ENCODE results near the gene ARFGAP3.
A peak's percentile ranks its signal among the peaks of the same experiment; 100 is the strongest.

Gene ARFGAP3

DNA sequence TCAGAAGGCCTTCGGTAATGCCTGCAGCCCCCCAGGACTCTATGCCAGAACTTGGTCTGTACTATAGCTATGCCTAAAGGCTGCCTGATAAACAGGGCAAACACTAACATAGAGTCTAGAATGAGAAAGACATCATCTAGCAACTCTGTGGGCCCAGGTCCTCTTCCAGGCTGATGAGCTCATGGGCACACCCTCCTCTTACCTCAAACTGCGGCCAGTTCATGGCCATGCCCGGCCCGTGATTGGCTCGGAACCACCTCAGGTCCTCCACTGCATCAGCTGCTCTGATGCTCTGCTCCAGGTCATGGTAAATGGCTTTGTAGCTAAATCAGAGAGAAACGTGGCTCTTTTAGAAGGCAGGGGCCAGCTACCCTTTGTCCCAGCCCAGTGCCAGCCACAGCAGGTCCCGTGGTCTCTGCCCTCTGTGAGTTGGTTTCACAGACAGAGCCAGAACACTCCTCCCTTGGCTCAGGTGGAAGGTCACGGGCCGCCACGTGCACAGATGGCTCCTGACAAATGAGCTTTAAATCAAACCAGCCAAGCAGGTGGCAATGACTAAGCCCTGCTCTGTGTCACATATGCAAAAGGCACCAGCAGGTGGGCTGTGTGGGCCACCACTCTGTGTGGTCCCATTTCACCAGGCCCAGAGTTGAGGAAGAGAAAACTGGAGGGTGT lies 25.0 kb upstream of the ARFGAP3 start:
- no peak overlapping the region for H3K4me2 ChIP-seq (ENCODE audit: insufficient read depth, low read length)
- DNase-seq (no peak), ATAC-seq (ENCODE audit: insufficient read depth, low read depth) (no peak)
- no peaks in the 10 kb centered on the region for H3K27me3 ChIP-seq (ENCODE audit: insufficient read depth, low read length, poor library complexity)
- no peaks in the 10 kb centered on the region for H3K79me2 ChIP-seq (ENCODE audit: insufficient read depth, low read length)
- H4K20me1 ChIP-seq (ENCODE audit: insufficient read depth, low read length), result peaks cover 15% of the 10 kb centered on the region
- no peak overlapping the region for H3K27ac ChIP-seq (ENCODE audit: low read length)
- H3K4me3 ChIP-seq (ENCODE audit: low read depth in 1 of 2, low read length in 2 of 2), result no peak overlapping the region
- no peak for TF ChIP-seq EZH2 (IDR thresholded peaks at IDR 0.05; ENCODE audit: borderline replicate concordance, low read depth, low read length, severe bottlenecking)
- TF ChIP-seq, protein P1, sequence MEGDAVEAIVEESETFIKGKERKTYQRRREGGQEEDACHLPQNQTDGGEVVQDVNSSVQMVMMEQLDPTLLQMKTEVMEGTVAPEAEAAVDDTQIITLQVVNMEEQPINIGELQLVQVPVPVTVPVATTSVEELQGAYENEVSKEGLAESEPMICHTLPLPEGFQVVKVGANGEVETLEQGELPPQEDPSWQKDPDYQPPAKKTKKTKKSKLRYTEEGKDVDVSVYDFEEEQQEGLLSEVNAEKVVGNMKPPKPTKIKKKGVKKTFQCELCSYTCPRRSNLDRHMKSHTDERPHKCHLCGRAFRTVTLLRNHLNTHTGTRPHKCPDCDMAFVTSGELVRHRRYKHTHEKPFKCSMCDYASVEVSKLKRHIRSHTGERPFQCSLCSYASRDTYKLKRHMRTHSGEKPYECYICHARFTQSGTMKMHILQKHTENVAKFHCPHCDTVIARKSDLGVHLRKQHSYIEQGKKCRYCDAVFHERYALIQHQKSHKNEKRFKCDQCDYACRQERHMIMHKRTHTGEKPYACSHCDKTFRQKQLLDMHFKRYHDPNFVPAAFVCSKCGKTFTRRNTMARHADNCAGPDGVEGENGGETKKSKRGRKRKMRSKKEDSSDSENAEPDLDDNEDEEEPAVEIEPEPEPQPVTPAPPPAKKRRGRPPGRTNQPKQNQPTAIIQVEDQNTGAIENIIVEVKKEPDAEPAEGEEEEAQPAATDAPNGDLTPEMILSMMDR (IDR thresholded peaks at IDR 0.05; ENCODE audit: borderline replicate concordance, extremely low read depth, low read length, poor library complexity, severe bottlenecking), result no peak
- no peak overlapping the region for H3K9ac ChIP-seq (ENCODE audit: low read depth, low read length)
- H3K36me3 ChIP-seq (ENCODE audit: insufficient read depth, low read length), result peaks cover 96% of the 10 kb centered on the region
- no peaks in the 10 kb centered on the region for H3K9me3 ChIP-seq (ENCODE audit: insufficient read depth, low read length, severe bottlenecking)
- H3K4me1 ChIP-seq (ENCODE audit: insufficient read depth, low read length), result no peaks in the 10 kb centered on the region
- H2AFZ ChIP-seq (ENCODE audit: low read depth, low read length), result no peak overlapping the region

DNA sequence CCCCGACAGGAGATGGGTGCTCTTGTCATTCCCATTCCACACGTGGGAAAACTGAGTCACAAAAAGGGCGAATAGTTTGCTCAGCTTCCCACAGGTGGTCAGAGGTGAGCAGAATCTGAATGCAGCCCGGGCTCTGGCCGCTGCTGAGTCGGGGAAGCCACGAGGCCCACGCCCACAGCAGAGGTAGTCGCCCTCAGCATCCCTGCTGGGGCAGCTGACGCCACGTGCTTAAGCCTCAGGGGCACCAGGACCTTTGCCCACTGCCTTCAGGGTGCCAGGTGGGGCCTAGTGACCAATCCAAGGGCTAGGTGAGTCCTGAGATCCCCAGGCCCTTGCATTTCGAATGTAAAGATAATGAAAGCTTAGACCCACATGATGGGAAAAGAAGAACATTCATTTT lies 24.2 kb upstream of the ARFGAP3 start:
- TF ChIP-seq, protein P1 (IDR thresholded peaks at IDR 0.05; ENCODE audit: borderline replicate concordance, extremely low read depth, low read length, poor library complexity, severe bottlenecking), result no peak
- no peak for TF ChIP-seq EZH2 (IDR thresholded peaks at IDR 0.05; ENCODE audit: borderline replicate concordance, low read depth, low read length, severe bottlenecking)
- Histone ChIP-seq H3K27me3 (ENCODE audit: insufficient read depth, low read length, poor library complexity) (no peaks in the 10 kb centered on the region), H4K20me1 (ENCODE audit: insufficient read depth, low read length) (peaks cover 17% of the 10 kb centered on the region), H3K79me2 (ENCODE audit: insufficient read depth, low read length) (no peaks in the 10 kb centered on the region), H3K4me1 (ENCODE audit: insufficient read depth, low read length) (no peaks in the 10 kb centered on the region), H3K4me3 (ENCODE audit: low read depth in 1 of 2, low read length in 2 of 2) (no peak overlapping the region), H3K9me3 (ENCODE audit: insufficient read depth, low read length, severe bottlenecking) (no peaks in the 10 kb centered on the region), H3K36me3 (ENCODE audit: insufficient read depth, low read length) (peaks cover 96% of the 10 kb centered on the region), H3K9ac (ENCODE audit: low read depth, low read length) (no peak overlapping the region), H2AFZ (ENCODE audit: low read depth, low read length) (no peak overlapping the region), H3K27ac (ENCODE audit: low read length) (no peak overlapping the region), H3K4me2 (ENCODE audit: insufficient read depth, low read length) (no peak overlapping the region)
- no peak for ATAC-seq (ENCODE audit: insufficient read depth, low read depth)
- no peak for DNase-seq

DNA sequence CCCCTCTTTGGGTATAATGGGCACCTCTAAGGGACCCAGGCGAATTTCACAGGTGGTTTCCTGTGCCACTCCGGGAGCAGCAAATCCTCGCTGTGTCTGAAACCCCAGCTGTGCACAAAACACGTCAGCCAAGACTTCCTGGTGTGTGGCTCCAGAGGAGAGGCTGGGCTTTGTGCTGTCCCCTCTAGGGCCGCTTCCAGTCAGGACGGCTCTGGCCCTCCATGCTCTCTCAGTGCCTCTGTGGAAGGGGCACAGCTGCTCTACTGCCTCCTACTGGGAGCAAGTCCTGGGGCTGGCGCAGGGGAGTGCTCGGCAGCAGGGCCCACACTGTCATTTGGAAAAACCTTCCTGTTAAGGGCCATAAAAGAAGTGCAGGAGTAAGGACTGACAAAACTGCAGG lies 23.7 kb upstream of the ARFGAP3 start:
- no peak for ATAC-seq (ENCODE audit: insufficient read depth, low read depth)
- H3K27ac ChIP-seq (ENCODE audit: low read length), result no peak overlapping the region
- H3K36me3 ChIP-seq (ENCODE audit: insufficient read depth, low read length), result peaks cover 98% of the 10 kb centered on the region

More for the DNA sequence above, 23.7 kb upstream of the ARFGAP3 start:
- no peaks in the 10 kb centered on the region for H3K4me1 ChIP-seq (ENCODE audit: insufficient read depth, low read length)
- no peaks in the 10 kb centered on the region for H3K9me3 ChIP-seq (ENCODE audit: insufficient read depth, low read length, severe bottlenecking)
- TF ChIP-seq, protein P1 (IDR thresholded peaks at IDR 0.05; ENCODE audit: borderline replicate concordance, extremely low read depth, low read length, poor library complexity, severe bottlenecking), result peak; percentile 26
- no peak for TF ChIP-seq EZH2 (IDR thresholded peaks at IDR 0.05; ENCODE audit: borderline replicate concordance, low read depth, low read length, severe bottlenecking)
- no peak for DNase-seq
- no peaks in the 10 kb centered on the region for H3K27me3 ChIP-seq (ENCODE audit: insufficient read depth, low read length, poor library complexity)
- H3K79me2 ChIP-seq (ENCODE audit: insufficient read depth, low read length), result no peaks in the 10 kb centered on the region
- no peak overlapping the region for H3K9ac ChIP-seq (ENCODE audit: low read depth, low read length)
- no peak overlapping the region for H3K4me2 ChIP-seq (ENCODE audit: insufficient read depth, low read length)
- H2AFZ ChIP-seq (ENCODE audit: low read depth, low read length), result no peak overlapping the region
- peaks cover 17% of the 10 kb centered on the region for H4K20me1 ChIP-seq (ENCODE audit: insufficient read depth, low read length)
- no peak overlapping the region for H3K4me3 ChIP-seq (ENCODE audit: low read depth in 1 of 2, low read length in 2 of 2)
